Heart left ventricle (tissue), 16 donors: ENCODE data around the gene MARCHF2. TPM values are rescaled to one million over a fixed set of nuclear protein-coding genes. Genes with fewer than 3 reads are reported as not detected.

Experiments
- ATAC-seq, 4 donors: fragments of 200-7000 bp; cut with Tn5 transposase; one replicate each; pipeline ENCODE4 v1.9.1; 2020 to 2022; ENCODE audit warnings: moderate library complexity in 4 of 4, mild to moderate bottlenecking in 3 of 4, moderate number of reproducible peaks in 1 of 4
- DNase-seq, 5 donors: peaks; one replicate each; pipeline ENCODE4 v3.0.0-alpha.2; 2020
- H3K27ac ChIP-seq, 12 donors: fragments of 200-600 bp; sonication (generic) in 4 of 12; one replicate each; pipeline versions ENCODE4 v1.5.0 to v1.8.0; 2016 to 2022; ENCODE audit warnings: mild to moderate bottlenecking in 2 of 12
- H3K27me3 ChIP-seq, 9 donors: fragments of 200-600 bp; sonication (generic) in 2 of 9; one replicate each; pipeline versions ENCODE4 v1.5.1 to v1.8.0; 2016 to 2022; ENCODE audit warnings: mild to moderate bottlenecking in 3 of 9
- H3K36me3 ChIP-seq, 9 donors: fragments of 200-600 bp; sonication (generic) in 2 of 9; one replicate each; pipeline versions ENCODE4 v1.5.0 to v1.8.0; 2018 to 2022; ENCODE audit warnings: mild to moderate bottlenecking in 2 of 9
- H3K4me1 ChIP-seq, 12 donors: fragments of 200-600 bp; sonication (generic) in 4 of 12; one replicate each; pipeline versions ENCODE4 v1.5.0 to v1.8.0; 2016 to 2022; ENCODE audit warnings: mild to moderate bottlenecking in 3 of 12
- H3K4me3 ChIP-seq, 12 donors: fragments of 200-600 bp; sonication (generic) in 4 of 12; one replicate each; pipeline versions ENCODE4 v1.5.0 to v1.8.0; 2017 to 2022; ENCODE audit warnings: mild to moderate bottlenecking in 9 of 12, moderate library complexity in 4 of 12
- H3K9me3 ChIP-seq, 12 donors: fragments of 200-600 bp; sonication (generic) in 4 of 12; one replicate each; pipeline versions ENCODE4 v1.5.0 to v1.8.0; 2016 to 2022; ENCODE audit warnings: mild to moderate bottlenecking in 1 of 12
- CTCF ChIP-seq, 12 donors: fragments of 200-600 bp; sonication (generic) in 4 of 12; IDR thresholded peaks; one replicate each; pipeline versions ENCODE4 v1.5.0 to v1.8.0; 2018 to 2022; ENCODE audit warnings: antibody characterized with exemption in 12 of 12, mild to moderate bottlenecking in 5 of 12
- POLR2A ChIP-seq, 2 donors: fragments of 450-650 bp; IDR thresholded peaks; one replicate each; pipeline ENCODE4 v1.6.1; 2017; ENCODE audit warnings: antibody characterized with exemption in 2 of 2, mild to moderate bottlenecking in 2 of 2, moderate library complexity in 2 of 2
- WGBS, 4 donors: extraction: QIAGEN DNeasy Blood & Tissue Kit in 2 of 4; methylation state at CpG; one replicate each; pipeline versions ENCODE4 v1.1.5 to v1.1.7; 2013 to 2018; 5-methylcytosine and 5-hydroxymethylcytosine counted together
- intact Hi-C, 10 donors: fragments of 100-400 bp; cut with DNase I; formaldehyde crosslinking; loops; one replicate each; pipeline versions ENCODE4 v1.11.1 to v1.14.2; 2022
- polyA plus RNA-seq, 2 donors: library from polyadenylated mRNA; stranded (reverse); fragments of 200-250 nt; gene quantifications; one replicate each; pipeline ENCODE4 v1.2.3, GENCODE V29; 2013
- total RNA-seq, 9 donors: library from RNA; depleted of rRNA in 2 of 9; stranded (reverse); fragments of >200 nt in 2 of 9; fragmentation: NEBNext Ultra II Directional in 3 of 9; extraction: Animal tissue kit (Norgen Biotek cat#: 25700) in 3 of 9; gene quantifications; one replicate each; pipeline versions ENCODE4 v1.1.0 to v1.2.4, GENCODE V29; 2016 to 2023
- donor health status: ischemic (EF 13 %, LVEDD 7.1; RV severe dilation, severe dysfunction).
- donor health status: healthy with polysubstance abuse.
- donor health status: DM: no; HTN: yes; CAD: no.
- donor health status: DM: no; HTN: no; CAD: no.
- donor health status: ischemic (EF 25% LVEDD 6.9; RV normal size, moderate dysfunction).
- donor health status: ischemic (EF 25% LVEDD 5.7; RV mildly dilated, moderate dysfunction).
- donor health status: healthy.
- donor health status: DM: yes; HTN: yes; CAD: no.
- donor health status: ischemic (EF 35%, LVEDD 5.7; RV mildly dilated, moderate dysfunction).
- donor health status: nonischemic (EF 11% LVEDD 7.7; RV severe dilation, severe dysfunction).
- donor health status: DM: yes; HTN: yes; CAD: no.
- donor health status: PGD.
- donor health status: ischemic (EF 29% LVEDD 5.4; RV normal size, mild dysfunction).
- donor health status: nonischemic (EF 23%, LVEDD 6.1; RV moderate dilation, normal function).

The MARCHF2 gene
- total and polyA plus RNA-seq, 11 donors: 50.7 to 308 (median 82.0) TPM

- H3K36me3 ChIP-seq: peaks cover 0 to 54% (median 46%) of the 10 kb centered on the region in 9 donors
- 94 to 97% (median 95%) methylated on average over 27 to 34 of the region's 34 CpGs for WGBS, 4 donors
Observed at GRCh38 chr19:8399681-8400188, 13.4 kb upstream of the MARCHF2 start.

GRCh38 chr19:8401981-8402411 is 11.1 kb upstream of the MARCHF2 start:
- DNase-seq (no peak), ATAC-seq (no peak)
- Histone ChIP-seq H3K9me3 (no peaks in the 10 kb centered on the region), H3K27ac (no peak overlapping the region), H3K4me1 (peaks cover 0 to 26% (median 16%) of the 10 kb centered on the region in 12 donors), H3K36me3 (peaks cover 0 to 65% (median 58%) of the 10 kb centered on the region in 9 donors), H3K4me3 (no peak overlapping the region), H3K27me3 (no peaks in the 10 kb centered on the region)
- 93 to 97% (median 96%) methylated on average over 6 to 21 of the region's 21 CpGs for WGBS, 4 donors
- TF ChIP-seq POLR2A (IDR thresholded peaks at IDR 0.05): no peak
- intact Hi-C loops: no loop called here

More at GRCh38 chr19:8399681-8400188, 13.4 kb upstream of the MARCHF2 start:
- Histone ChIP-seq H3K4me1 (peaks cover 0 to 41% (median 31%) of the 10 kb centered on the region in 12 donors), H3K9me3 (no peaks in the 10 kb centered on the region), H3K4me3 (no peak overlapping the region), H3K27me3 (no peaks in the 10 kb centered on the region), H3K27ac (no peak overlapping the region)
- intact Hi-C loops: loop anchor here in 2 of 10 donors (5.0 kb wide), 2 partner anchors 37 to 47 kb away; partner anchors contain the start of gene ANGPTL4 (in 1 of the 2)
- DNase-seq (no peak), ATAC-seq (no peak)
- no peak for TF ChIP-seq POLR2A (IDR thresholded peaks at IDR 0.05)
- no peak for TF ChIP-seq CTCF (IDR thresholded peaks at IDR 0.05)

GRCh38 chr19:8403098-8403819 is 9.8 kb upstream of the MARCHF2 start:
- peak in 1 of 4 donors; percentile 6 for ATAC-seq
- TF ChIP-seq POLR2A (IDR thresholded peaks at IDR 0.05) (no peak), CTCF (IDR thresholded peaks at IDR 0.05) (no peak)
- Histone ChIP-seq H3K27me3 (no peaks in the 10 kb centered on the region), H3K4me1 (peaks cover 0 to 14% (median 7%) of the 10 kb centered on the region in 12 donors), H3K9me3 (no peaks in the 10 kb centered on the region), H3K27ac (no peak overlapping the region), H3K4me3 (no peak overlapping the region), H3K36me3 (peaks cover 0 to 65% (median 58%) of the 10 kb centered on the region in 9 donors)
- WGBS, 4 donors: 87 to 92% (median 91%) methylated on average over 28 to 44 of the region's 44 CpGs
- peak in 1 of 5 donors; percentile 51 for DNase-seq
- intact Hi-C loops: no loop called here

- Histone ChIP-seq H3K36me3 (peaks cover 0 to 65% (median 58%) of the 10 kb centered on the region in 9 donors), H3K27ac (no peak overlapping the region), H3K9me3 (no peaks in the 10 kb centered on the region), H3K4me1 (peaks cover 0 to 11% (median 5%) of the 10 kb centered on the region in 12 donors), H3K4me3 (no peak overlapping the region), H3K27me3 (no peaks in the 10 kb centered on the region)
- no peak for TF ChIP-seq CTCF (IDR thresholded peaks at IDR 0.05)
- no peak for TF ChIP-seq POLR2A (IDR thresholded peaks at IDR 0.05)
- DNase-seq (peak in 1 of 5 donors; percentile 60), ATAC-seq (peak in 1 of 4 donors; percentile 9)
- 86 to 93% (median 92%) methylated on average over 6 to 24 of the region's 24 CpGs for WGBS, 4 donors
- intact Hi-C loops: no loop called here
Observed at GRCh38 chr19:8403820-8404109, 9.3 kb upstream of the MARCHF2 start.
